ENCODE measurements around the gene LRRC15.

Gene LRRC15

DNA sequence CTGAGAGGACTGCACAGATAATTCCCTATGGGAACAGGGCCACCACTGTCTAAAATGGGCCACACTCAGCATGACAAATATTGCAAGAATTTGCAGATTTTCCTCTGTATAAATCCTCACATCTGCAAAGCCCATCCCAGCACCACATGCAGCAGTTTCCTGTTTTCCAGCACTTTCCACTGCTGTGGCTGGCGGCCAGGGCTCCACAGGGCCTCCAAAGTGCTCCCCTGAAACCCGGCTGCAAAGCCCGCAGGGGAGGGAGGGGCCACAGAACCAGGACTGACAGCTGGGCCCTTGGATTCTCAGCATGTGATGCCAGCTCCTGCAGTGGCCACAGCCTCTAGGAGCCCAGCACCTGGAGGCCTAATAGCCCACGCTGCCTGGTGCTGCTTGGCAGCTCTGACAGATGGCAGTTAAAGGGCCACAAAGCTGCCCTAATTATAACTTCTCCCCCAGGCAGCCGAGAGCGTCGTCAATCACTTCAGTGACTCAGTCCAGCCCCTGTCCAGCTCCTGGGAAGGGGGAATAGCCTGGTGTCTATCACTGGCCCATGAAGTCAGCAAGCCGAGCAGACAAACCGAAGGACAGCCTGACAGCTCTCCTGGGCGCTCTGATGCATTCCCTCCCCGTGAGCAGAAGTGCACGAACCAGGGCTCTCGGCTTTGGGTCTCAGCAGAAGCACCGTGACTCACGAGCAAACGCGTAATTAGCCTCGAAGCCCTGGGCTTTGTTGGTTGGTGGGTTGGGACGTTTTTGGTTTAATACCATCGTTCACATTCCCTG is 4.7 kb downstream of the LRRC15 start:
- no peak for DNase-seq (ENCODE audit: low read depth in 1 of 2, low spot score in 1 of 2)

DNA sequence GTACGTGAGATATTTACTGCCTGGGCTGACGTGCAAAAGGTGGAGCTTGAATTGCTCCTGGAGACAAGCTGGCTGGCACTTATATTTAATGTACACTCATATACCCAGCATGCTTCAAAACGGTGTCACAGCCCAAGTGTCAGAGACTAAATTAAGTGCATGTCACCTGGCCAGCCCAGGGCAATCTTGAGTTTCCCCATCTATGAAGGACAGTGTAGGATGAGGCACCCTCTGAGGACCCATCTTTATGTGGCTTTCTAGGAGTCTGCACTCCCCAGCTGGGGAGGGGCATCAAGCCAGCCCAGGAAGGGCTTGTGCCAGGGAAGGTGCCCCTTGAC is 5.3 kb downstream of the LRRC15 start:
- no peak for DNase-seq (ENCODE audit: low read depth in 1 of 2, low spot score in 1 of 2)

DNA sequence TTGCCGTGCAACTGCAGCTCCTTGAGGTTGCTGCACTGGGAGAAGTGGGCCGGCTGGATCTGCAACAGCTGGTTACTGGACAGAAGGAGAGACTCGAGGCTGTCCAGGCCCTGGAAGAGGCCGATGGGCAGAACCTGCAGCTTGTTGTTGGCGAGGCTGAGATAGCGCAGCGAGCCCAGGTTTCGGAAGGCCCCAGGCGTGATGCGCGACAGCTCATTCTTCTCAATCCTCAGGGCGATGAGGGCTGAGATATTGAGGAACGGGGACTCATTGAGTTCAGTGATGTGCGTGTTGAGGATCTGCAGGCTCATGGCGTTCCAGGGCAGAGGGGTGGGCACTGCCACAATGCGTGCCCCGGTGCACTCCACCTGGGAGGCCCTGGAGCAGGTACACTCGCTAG is 9.0 kb downstream of the LRRC15 start:
- DNase-seq (ENCODE audit: low read depth in 1 of 2, low spot score in 1 of 2), result no peak

DNA sequence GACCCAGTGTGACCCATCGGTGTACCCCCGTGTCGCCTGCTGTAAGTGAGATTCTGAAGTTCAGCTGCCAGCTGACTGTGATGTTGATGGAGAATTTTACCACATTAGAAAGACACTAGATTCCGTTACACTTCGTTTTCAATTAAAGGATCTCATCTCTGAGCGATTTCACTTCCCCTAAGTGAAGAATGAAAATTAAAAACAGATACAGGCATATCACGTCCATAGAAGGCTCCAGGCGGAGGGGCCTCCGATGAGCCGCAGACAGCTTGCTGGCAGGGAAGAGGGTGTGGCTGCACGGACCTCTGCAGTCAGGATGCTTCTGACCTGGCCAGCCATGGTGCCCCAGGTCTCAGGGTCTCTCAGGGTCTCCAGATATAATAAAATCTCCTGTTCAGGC is 11.9 kb downstream of the LRRC15 start:
- DNase-seq (ENCODE audit: low read depth in 1 of 2, low spot score in 1 of 2), result no peak

DNA sequence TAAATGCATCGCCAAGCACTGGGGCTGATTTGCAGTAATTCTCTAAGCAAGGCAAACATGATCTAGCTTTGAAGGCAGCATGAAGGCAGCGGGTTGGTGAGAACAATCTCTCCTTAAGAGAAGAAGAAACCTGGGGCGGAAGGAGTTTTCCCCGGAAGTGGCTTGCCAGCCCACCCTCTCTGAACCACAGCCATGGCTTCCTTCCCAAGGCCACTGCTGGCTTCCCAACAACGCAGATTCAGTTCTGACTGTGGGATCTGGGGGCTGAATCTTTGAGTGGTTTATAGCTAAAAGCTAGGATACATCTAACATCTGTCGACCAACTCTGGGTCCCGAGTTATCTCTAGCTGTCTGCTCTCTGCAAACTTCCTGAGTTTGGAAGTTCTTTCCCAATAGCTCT is 14.2 kb downstream of the LRRC15 start:
- no peak for DNase-seq (ENCODE audit: low read depth in 1 of 2, low spot score in 1 of 2)

DNA sequence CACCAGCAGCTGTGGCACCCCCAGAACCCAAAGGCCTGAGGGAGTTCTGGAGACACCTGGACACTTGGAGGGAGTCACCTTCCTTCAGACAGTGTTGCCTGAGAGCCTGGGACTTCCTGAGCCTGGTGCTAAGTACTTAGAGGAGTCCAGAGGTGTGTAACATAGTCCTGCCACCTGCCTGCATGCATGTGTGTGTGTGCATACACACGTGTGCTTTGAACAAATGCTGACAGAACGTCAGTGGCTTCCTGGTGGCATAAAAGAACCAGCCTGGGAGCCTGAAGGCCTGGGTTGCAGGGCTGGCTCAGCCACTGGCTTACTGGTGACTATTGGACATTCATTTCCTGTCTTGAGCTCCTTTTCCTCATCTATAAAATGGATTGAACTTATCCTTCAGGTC is 15.2 kb downstream of the LRRC15 start:
- no peak for DNase-seq (ENCODE audit: low read depth in 1 of 2, low spot score in 1 of 2)

DNA sequence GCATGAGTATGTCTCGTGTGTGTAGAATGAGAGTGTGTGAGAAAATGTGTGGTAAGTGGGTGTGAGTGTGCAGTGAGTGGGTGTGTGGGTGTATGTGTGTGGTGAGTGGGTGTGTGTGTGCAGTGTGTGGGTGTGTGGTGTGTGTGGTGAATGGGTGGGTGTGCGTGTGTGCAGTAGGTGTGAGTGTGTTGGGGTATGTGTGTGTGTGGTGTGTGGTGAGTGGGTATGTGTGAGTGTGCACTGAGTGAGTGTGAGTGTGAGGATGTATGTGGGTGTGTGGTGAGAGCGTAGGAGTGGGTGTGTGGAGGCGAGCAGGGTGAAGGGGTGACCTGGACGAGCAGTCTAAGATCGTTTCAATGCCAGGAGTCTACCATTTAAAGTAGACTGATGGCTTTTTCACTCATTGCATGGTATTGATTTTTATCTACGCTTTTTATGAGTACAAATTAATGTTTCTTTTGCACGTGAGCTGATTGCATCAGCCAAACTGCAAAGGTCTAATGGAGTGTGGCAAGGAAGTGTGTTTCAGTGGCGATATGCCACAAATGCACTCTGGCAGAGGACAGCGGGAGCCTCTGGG is 16.8 kb downstream of the LRRC15 start:
- DNase-seq (ENCODE audit: low read depth in 1 of 2, low spot score in 1 of 2), result no peak

DNA sequence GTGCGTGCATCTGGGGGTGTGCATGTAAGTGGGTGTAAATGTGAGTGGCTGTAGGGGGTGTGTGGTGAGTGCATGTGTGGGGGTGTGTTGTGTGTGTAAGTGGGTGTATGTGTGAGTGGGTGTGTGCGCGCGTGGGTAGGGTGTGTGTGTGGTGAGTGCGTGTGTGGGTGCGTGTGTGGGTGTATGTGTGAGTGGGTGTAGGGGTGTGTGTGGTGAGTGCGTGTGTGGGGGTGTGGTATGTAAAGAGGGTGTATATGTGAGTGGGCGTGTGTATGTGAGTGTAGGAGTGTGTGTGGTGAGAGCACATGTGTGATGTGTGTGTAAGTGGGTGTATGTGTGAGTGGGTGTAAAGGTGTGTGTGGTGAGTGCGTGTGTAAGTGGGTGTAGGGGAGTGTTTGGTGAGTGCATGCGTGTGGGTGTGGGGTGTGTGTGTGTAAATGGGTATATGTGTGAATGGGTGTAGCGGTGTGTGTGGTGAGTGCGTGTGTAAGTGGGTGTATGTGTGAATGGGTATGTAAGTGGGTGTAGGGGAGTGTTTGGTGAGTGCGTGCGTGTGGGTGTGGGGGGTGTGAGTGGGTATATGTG is 17.5 kb downstream of the LRRC15 start:
- no peak for DNase-seq (ENCODE audit: low read depth in 1 of 2, low spot score in 1 of 2)

DNA sequence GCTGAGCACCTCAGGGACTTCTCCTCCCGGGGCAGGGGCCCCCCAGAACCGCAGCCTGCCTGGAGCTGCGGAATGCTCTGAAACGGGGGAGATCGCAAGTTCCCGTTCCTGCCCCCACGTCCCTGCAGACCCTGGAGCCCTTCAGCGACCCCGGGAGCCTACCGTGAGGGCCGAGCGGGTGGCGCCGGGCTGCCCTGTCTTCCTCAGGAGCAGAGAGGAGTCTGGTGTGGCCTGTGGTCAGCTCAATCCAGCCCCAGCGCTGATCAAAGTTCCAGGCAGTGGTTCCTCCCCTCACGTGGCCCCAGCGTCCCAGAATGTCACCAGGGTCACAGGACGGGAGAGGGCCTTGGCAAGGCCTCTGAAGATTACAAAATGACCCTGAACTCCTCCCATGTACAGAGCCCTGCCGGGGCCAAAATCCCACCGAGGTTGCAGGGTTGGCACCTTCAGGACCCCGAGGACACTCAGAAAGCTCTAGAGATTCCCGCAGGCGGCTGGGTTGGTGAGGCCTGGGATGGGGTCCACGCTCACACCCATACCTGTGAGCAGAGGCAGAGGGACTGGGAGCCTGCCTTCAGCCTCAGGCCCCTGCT is 18.4 kb downstream of the LRRC15 start, which contains the start of gene CPN2:
TSS of gene CPN2 (minus strand) at position 249 of the 593 bp plus-strand sequence. CDS start 8,626 bp downstream, outside the sequence.
- no peak for DNase-seq (ENCODE audit: low read depth in 1 of 2, low spot score in 1 of 2)

DNA sequence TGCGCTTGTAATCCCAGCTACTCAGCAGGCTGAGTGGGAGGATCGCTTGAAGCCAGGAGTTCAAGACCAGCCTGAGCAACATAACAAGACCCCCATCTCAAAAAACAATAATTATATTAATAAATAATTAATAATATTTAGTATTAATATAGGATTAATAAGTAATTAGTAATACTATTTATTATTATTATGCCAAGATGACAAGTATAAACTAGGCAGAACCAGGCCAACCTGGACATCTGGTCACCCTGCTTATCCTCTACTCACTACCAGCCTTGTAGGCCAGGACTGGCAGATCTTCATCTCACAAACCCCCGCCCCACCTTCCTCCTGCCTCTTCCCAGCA is 18.8 kb downstream of the LRRC15 start:
- no peak for DNase-seq (ENCODE audit: low read depth in 1 of 2, low spot score in 1 of 2)

DNA sequence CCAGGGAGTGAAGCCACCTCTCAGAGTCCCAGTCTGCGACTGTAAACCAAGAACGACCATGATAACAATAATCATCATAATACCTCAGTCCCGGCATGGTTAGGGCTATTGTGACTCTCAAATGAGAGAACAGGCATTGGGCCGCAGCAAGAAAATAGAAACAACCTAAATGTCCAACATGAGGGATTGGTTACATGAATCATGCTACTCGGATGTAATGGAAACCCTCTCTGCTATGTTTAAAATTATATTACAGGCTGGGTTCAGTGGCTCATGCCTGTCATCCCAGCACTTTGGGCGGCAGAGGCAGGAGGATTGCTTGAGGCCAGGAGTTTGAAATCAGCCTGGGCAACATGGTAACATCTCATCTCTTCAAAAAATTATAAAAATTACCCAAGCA is 21.2 kb downstream of the LRRC15 start:
- DNase-seq (ENCODE audit: low read depth in 1 of 2, low spot score in 1 of 2), result no peak

DNA sequence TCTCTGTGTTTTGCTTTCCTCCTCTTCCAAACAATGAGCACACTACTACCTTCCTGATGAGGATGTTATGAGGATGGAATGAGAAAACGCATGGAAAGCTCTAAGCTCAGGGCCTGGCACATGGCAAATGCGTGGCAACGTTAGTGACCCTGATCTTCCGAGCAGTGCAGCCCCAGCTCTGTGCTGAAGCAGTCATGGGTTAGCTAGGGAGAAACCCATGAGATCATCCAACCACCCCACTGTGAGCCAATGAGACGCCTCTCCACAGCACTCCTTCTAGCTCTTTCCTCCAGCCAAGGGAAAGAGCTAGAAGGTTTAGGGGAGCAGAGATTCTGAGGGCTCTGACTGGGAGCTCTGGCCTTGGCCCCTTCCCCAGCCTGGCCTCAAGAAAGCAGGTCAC is 22.9 kb downstream of the LRRC15 start:
- no peak for DNase-seq (ENCODE audit: low read depth in 1 of 2, low spot score in 1 of 2)

DNA sequence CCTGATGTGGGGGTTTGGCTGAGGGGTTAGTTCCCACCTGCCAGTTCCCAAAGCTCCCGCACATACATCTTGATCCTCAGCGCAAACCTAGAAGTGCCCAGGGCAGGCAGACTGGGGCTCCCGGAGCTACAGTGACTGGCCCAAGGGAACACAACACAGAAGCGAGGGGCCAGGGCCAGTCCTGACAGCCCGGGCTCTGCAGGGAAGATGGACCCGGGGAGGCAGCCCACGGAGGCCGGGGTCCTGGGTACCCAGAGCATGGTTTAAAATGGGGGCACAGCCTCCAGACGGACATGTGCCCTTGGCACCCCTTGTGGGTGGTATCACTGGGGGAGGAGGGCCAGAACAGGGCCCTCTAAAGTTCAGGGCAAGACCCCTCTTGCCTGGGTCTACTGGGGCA is 23.5 kb downstream of the LRRC15 start:
- no peak for DNase-seq (ENCODE audit: low read depth in 1 of 2, low spot score in 1 of 2)

DNA sequence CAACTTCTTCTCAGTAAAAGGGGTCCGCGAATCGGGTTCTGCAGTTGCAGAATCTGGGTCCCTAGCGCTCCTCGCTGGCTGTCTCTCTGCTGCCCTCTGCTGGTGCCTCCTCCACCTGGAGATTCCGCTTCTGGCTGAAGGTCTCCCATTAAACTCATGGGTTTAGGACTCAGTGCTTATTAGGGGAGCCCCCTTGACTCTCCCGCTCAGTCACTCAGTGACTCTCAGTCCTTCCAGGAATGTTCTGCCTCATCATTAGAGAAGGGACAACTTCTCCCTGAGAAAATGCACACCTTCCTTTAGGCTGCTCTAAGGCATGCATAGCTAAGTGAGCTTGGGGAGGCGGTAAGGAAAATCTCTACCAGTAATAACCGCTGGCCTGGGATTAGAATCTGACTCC is 25.5 kb downstream of the LRRC15 start:
- peak; percentile 53 to 61 for DNase-seq (ENCODE audit: low read depth in 1 of 2, low spot score in 1 of 2)

DNA sequence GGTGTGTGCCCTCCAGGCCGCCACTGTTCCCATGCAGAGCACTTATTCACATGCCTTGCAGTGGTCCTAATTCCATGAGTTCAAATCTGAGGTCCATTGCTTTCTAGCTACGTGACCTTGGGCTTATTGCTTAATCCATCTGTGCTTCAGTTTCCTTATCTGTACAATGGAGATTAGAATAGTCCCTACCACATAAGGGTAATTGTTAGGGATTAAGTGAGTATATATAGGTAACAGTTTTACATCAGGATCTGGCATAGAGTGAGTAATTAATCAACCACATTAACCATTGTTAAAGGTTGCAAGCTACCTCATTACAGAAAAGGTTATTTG is 26.0 kb downstream of the LRRC15 start:
- no peak for DNase-seq (ENCODE audit: low read depth in 1 of 2, low spot score in 1 of 2)

DNA sequence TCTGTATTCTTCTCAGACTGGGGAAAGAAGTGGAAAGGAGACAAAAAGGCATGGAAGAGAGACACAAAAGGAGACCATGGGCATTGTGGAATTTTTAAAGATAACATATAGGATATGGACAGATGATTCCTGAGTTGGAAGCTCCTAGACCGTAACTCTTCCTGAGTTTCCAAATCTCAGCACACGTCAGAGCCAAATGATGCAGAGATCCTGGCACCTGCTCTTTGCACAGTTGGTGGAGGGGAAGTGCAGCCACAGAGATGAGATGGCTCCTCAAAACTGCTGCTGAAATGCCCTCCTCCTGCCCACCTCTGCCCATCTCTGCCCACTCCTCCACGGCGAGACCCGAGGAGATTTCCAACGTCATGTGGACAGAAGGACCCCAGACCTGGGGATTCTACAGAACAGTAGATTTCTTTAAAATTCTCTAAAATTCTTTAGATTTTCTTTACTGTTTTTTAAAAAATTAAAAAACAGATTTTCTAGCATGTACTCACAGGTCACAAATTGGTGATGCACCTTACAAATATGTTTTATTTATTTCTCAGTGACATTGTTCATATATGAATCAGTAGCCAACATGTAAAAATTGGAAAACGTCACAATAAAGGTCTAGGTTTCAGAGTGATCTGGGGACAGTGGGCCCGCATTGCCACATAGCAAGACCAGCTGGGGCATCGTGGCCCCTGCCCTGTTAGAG is 26.5 kb downstream of the LRRC15 start:
- no peak for DNase-seq (ENCODE audit: low read depth in 1 of 2, low spot score in 1 of 2)

DNA sequence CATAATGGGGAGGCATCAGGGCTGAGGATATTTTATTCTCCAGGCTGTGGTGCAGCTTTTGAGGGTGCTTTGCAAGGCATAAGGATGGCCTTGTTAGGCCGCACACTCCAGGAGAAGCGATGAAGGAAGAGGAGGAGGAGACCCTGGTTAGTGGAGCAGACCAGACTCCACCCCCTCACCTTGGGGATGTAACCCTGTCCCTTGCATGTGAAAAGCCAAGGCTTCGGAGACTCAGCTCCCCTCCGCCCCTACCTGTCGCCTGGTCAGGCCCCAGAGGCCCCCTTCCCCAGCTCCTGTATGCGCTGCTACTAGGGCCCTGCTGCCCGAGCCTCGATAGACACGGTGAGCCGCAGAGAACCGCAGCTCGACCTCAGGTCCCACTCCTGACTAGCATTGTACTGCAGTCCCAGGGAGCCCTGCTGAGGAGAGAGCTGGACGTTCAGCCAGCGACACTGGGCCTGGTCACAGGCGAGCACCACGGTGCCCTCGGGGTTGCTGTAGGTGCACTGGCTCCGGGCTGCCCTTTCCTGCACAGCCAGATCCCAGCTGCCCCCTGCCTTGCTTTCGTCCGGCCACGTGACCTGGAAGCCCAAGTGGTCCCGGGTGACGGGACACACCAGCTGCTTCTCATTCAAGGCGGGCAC is 28.7 kb downstream of the LRRC15 start:
- DNase-seq (ENCODE audit: low read depth in 1 of 2, low spot score in 1 of 2), result no peak

DNA sequence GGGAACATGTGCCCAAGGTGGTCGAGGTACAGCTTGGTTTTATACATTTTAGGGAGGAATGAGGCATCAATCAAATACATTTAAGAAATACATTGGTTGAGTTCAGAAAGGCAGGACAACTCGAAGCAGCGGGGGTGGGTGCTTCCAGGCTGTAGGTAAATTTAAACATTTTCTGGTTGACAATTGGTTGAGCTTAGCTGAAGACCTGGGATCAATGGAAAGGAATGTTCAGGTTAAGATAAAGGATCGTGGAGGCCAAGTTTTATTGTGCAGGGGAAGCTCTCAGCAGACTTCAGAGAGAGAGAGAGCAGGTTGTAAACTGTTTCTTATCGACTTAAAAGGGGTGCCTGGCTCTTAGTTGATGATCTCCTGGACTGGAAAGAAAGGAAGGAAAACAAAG is 29.7 kb downstream of the LRRC15 start:
- no peak for DNase-seq (ENCODE audit: low read depth in 1 of 2, low spot score in 1 of 2)

DNA sequence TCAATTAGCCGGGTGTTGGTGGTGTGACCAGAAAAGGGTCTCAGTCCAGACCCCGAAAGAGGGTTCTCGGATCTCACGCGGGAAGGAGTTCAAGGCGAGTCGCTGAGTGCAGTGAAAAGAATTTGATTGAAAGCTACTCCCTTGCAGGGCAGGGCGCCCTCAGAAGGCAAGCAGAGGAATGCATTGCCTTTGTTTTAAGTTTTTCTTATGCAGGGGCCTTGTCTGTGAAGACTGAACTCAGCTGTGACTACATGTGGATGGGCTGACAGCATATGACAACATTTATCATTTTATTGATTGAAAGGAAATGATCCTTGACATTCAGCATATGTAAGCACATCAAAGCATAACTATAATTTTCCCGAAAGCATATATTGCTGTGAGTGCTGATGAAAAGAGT is 30.2 kb downstream of the LRRC15 start:
- no peak for DNase-seq (ENCODE audit: low read depth in 1 of 2, low spot score in 1 of 2)

DNA sequence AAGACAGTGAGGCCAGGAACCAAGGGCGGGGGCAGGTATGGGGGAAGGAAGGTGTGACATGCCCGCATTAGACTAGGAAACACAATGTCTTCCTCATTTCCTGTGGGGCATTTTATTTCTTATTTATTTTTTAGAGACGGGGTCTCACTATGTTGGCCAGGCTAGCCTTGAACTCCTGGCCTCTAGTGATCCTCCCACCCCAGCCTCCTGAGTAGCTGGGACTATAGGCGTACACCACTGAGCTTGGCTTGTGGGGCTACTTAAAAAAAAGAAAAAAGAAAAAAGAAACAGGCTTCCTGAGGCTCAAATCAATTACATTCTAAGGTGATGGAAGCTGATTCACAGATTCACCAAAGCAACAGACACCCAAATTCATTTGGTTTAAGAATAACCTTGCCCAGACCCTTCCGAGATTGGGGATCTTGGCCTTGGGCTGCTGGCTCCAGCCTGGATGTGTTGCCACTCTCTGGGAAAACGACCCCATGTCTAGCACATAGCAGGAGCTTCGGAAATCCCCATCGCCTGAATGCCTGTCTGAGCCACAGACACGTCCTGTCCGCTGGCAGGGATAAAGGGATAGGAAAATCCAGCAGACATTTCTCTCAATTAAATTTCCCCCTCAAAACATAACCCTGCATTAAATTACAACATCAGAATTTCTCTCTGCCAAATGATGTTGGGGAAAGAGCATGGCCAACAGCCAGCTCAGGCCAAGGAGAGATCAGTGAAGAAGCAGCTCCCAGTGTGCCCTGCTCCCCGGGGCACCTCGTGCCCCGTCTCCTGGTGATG is 31.4 kb downstream of the LRRC15 start:
- DNase-seq (ENCODE audit: low read depth in 1 of 2, low spot score in 1 of 2), result no peak
